Loucy (cell line): ENCODE results near the gene TCF7.

Experiments
- CTCF ChIP-seq: fragments of 200-600 bp; sonication (generic); conservative IDR thresholded peaks from 2 replicates; pipeline ENCODE4 v1.5.1; 2014; ENCODE audit warnings: mild to moderate bottlenecking, antibody characterized with exemption, low read length
- EZH2phosphoT487 ChIP-seq: fragments of 200-600 bp; IDR thresholded peaks from 2 replicates; pipeline ENCODE4 v1.6.1; 2018; ENCODE audit warnings: antibody characterized with exemption, mild to moderate bottlenecking, moderate library complexity, borderline replicate concordance

GRCh38 chr5:134131578-134132350, 17.3 kb downstream of the TCF7 start:
- TF ChIP-seq CTCF (no peak), EZH2phosphoT487 (no peak)
